Esophagus muscularis mucosa (tissue), 4 donors: ENCODE measurements around the gene TTBK2. TPM values are rescaled to one million over a fixed set of nuclear protein-coding genes. Genes with fewer than 3 reads are reported as not detected.
"Not testable (repeated sequence)": the region's sequence is repeated elsewhere in the genome, so short reads cannot be mapped to it uniquely, and the experiment has no call there.

ENCODE experiments used
- DNase-seq: peaks from one replicate; pipeline ENCODE4 v3.0.0-alpha.2; 2017; ENCODE audit errors: extremely low spot score
- H3K27ac ChIP-seq, 4 donors: fragments of 200-600 bp; sonication (generic); replicated peaks in 1 of 4; 1 replicate in 3 of 4; 2 replicates in 1 of 4; pipeline ENCODE4 v1.5.1; 2016 to 2019; ENCODE audit warnings: mild to moderate bottlenecking in 1 of 4
- H3K27me3 ChIP-seq, 4 donors: fragments of 200-600 bp; sonication (generic); one replicate each; pipeline versions ENCODE4 v1.5.1 to v1.6.0; 2016 to 2019
- H3K36me3 ChIP-seq, 4 donors: fragments of 200-600 bp; sonication (generic); one replicate each; pipeline ENCODE4 v1.5.1; 2016 to 2019
- H3K4me1 ChIP-seq, 4 donors: fragments of 200-600 bp; sonication (generic); one replicate each; pipeline ENCODE4 v1.5.1; 2016 to 2019
- H3K4me3 ChIP-seq, 4 donors: fragments of 200-600 bp; sonication (generic); 1 replicate in 2 of 4; 2 replicates in 2 of 4; pipeline ENCODE4 v1.5.1; 2016 to 2019; ENCODE audit warnings: mild to moderate bottlenecking in 4 of 4, moderate library complexity in 1 of 4
- H3K9me3 ChIP-seq, 4 donors: fragments of 200-600 bp; sonication (generic); 1 replicate in 3 of 4; 2 replicates in 1 of 4; pipeline ENCODE4 v1.5.1; 2016 to 2019
- CTCF ChIP-seq, 3 experiments: fragments of 200-600 bp in 2 of 3; fragments of 450-650 bp in 1 of 3; sonication (generic) in 2 of 3; IDR thresholded peaks; one replicate each; pipeline ENCODE4 v1.5.1; 2017 to 2019; ENCODE audit warnings: antibody characterized with exemption in 3 of 3, mild to moderate bottlenecking in 2 of 3, moderate library complexity in 1 of 3
- EP300 ChIP-seq: sonication (generic); formaldehyde crosslinking; IDR thresholded peaks from one replicate; pipeline ENCODE4 v1.6.1; 2017; ENCODE audit warnings: antibody characterized with exemption
- POLR2A ChIP-seq: fragments of 450-650 bp; IDR thresholded peaks from one replicate; pipeline ENCODE4 v1.6.1; 2017; ENCODE audit warnings: antibody characterized with exemption, moderate library complexity, mild to moderate bottlenecking, low read depth
- POLR2AphosphoS5 ChIP-seq, 2 donors: sonication (generic); formaldehyde crosslinking; IDR thresholded peaks; one replicate each; pipeline ENCODE4 v1.6.1; 2017; ENCODE audit warnings: antibody characterized with exemption in 2 of 2
- WGBS: methylation state at CpG from one replicate; pipeline ENCODE4 v1.1.5; 2018; 5-methylcytosine and 5-hydroxymethylcytosine counted together
- intact Hi-C: fragments of 100-400 bp; cut with DNase I; formaldehyde crosslinking; loops from one replicate; pipeline ENCODE4 v1.15.1; 2023
- total RNA-seq, 4 donors: library from RNA; depleted of rRNA; stranded (reverse); fragments of >200 nt; gene quantifications; one replicate each; pipeline versions ENCODE4 v1.1.0 to v1.2.1, GENCODE V29; 2016

Gene TTBK2
- total RNA-seq, result 10 to 100 TPM; 19.4 to 33.0 (median 25.1) TPM

GRCh38 chr15:42920519-42921341, at the start of gene TTBK2:
Gene TTBK2 (minus strand): TSS chr15:42920778. CDS start chr15:42878617, 42,161 bp downstream.
- DNase-seq, result peak; percentile 99
- Histone ChIP-seq H3K4me3 (peak within 1 kb of the TSS; percentile 84 to 100 (median 90)), H3K4me1 (peaks cover 5 to 29% (median 24%) of the 10 kb centered on the region in 4 donors), H3K27ac (peak within 1 kb of the TSS; percentile 87 to 98 (median 90)), H3K36me3 (no peaks in the 10 kb centered on the region), H3K27me3 (no peaks in the 10 kb centered on the region), H3K9me3 (no peaks in the 10 kb centered on the region)
- intact Hi-C loops, result loop anchor here (10.0 kb wide), 1 partner anchor 186 kb away; the partner anchor contains the start of gene CDAN1
- WGBS, result 0% methylated on average over 21 of the region's 72 CpGs
- peak; percentile 87 to 93 for TF ChIP-seq POLR2AphosphoS5 (IDR thresholded peaks at IDR 0.05)
- TF ChIP-seq POLR2A, result peak; percentile 89
- peak in 2 of 3 experiments; percentile 26 to 34 for TF ChIP-seq CTCF (IDR thresholded peaks at IDR 0.05)
- TF ChIP-seq EP300, result no peak

- Histone ChIP-seq H3K4me1 (no peaks in the 10 kb centered on the region), H3K27ac (no peak overlapping the region), H3K9me3 (no peaks in the 10 kb centered on the region), H3K36me3 (peaks cover 40 to 98% (median 83%) of the 10 kb centered on the region in 4 donors), H3K27me3 (no peaks in the 10 kb centered on the region), H3K4me3 (no peak overlapping the region)
- TF ChIP-seq POLR2A (no peak), EP300 (no peak), POLR2AphosphoS5 (IDR thresholded peaks at IDR 0.05) (no peak), CTCF (IDR thresholded peaks at IDR 0.05) (no peak)
- intact Hi-C loops, result no loop called here
- DNase-seq, result no peak
- WGBS, result 92% methylated on average over 5 of the region's 5 CpGs
Observed at GRCh38 chr15:42964476-42964875, 43.9 kb upstream of the TTBK2 start.

- intact Hi-C loops, result loop anchor here (10.0 kb wide), 1 partner anchor 511 kb away; no protein-coding TSS in a partner anchor
- no peak for TF ChIP-seq CTCF (IDR thresholded peaks at IDR 0.05)
- TF ChIP-seq POLR2A, result no peak
- no peak for TF ChIP-seq EP300
- no peak for TF ChIP-seq POLR2AphosphoS5 (IDR thresholded peaks at IDR 0.05)
- no peak for DNase-seq
- Histone ChIP-seq H3K27ac (no peak overlapping the region), H3K27me3 (no peaks in the 10 kb centered on the region), H3K9me3 (peaks cover 0 to 6% (median 0%) of the 10 kb centered on the region in 4 donors), H3K4me3 (no peak overlapping the region), H3K4me1 (peaks cover 0 to 4% (median 0%) of the 10 kb centered on the region in 4 donors), H3K36me3 (peaks cover 44 to 100% (median 91%) of the 10 kb centered on the region in 4 donors)
Observed at GRCh38 chr15:42955518-42955917, 34.9 kb upstream of the TTBK2 start.

- TF ChIP-seq CTCF (IDR thresholded peaks at IDR 0.05), result no peak
- TF ChIP-seq POLR2A, result no peak
- no peak for TF ChIP-seq EP300
- no peaks in the 10 kb centered on the region for H3K27me3 ChIP-seq
- DNase-seq, result no peak
- H3K27ac ChIP-seq, result no peak overlapping the region
- H3K36me3 ChIP-seq, result peaks cover 46 to 100% (median 92%) of the 10 kb centered on the region in 4 donors
- peaks cover 0 to 6% (median 0%) of the 10 kb centered on the region in 4 donors for H3K9me3 ChIP-seq
- no peak overlapping the region for H3K4me3 ChIP-seq
- WGBS, result 95% methylated on average over 4 of the region's 4 CpGs
- intact Hi-C loops, result loop anchor here (10.0 kb wide), 1 partner anchor 509 kb away; no protein-coding TSS in a partner anchor
- H3K4me1 ChIP-seq, result peaks cover 0 to 4% (median 0%) of the 10 kb centered on the region in 4 donors
Observed at GRCh38 chr15:42954291-42954690, 33.7 kb upstream of the TTBK2 start.

- intact Hi-C loops, DNase-seq, H3K9me3 ChIP-seq, H3K4me3 ChIP-seq, H3K27me3 ChIP-seq, H3K27ac ChIP-seq, H3K4me1 ChIP-seq: not testable (repeated sequence)
- peaks cover 41 to 87% (median 75%) of the 10 kb centered on the region in 4 donors for H3K36me3 ChIP-seq
- WGBS, result 100% methylated on average over 2 of the region's 3 CpGs
Observed at GRCh38 chr15:42948898-42949297, 28.3 kb upstream of the TTBK2 start.
